Measurements from ENCODE around the gene MYO1B.

MYO1B gene

DNA sequence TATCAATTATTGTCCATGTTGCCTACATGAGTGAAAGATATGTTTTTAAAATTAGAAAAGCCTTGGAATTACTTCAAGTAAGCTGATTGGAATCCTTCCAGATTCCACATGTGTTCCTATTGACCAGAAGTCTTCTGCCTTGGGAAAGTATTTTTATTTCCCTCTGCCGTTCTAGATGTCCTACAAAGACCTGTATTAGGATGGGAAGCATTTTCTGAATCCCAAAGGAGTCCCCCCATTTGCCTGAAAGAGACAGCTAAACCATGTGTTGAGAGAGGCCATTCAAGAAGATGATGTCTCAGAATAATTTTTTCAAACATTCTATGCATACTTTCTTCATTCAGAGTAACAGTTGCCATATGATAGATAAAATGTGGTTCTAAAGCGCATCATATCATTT lies 19.0 kb upstream of the MYO1B start:
- no peak for DNase-seq (ENCODE audit: low spot score)

DNA sequence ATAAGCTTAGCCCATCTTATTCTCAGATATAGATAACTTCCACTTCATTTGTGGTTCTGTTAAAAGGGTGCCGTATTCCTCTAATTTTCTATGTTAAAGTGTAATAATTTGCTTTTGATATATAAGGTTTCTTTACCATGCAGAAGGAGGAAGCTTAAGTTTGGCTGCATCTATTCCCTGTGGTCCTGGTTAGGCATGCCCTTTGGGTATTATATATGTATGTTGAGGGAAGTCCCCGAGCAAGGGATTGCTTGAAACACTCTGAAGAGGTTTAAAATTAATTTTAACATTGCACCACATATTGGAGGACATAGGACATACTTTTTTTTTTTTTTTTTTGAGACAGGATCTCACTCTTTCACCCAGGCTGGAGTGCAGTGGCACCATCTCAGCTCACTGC lies 16.9 kb upstream of the MYO1B start:
- no peak for DNase-seq (ENCODE audit: low spot score)

DNA sequence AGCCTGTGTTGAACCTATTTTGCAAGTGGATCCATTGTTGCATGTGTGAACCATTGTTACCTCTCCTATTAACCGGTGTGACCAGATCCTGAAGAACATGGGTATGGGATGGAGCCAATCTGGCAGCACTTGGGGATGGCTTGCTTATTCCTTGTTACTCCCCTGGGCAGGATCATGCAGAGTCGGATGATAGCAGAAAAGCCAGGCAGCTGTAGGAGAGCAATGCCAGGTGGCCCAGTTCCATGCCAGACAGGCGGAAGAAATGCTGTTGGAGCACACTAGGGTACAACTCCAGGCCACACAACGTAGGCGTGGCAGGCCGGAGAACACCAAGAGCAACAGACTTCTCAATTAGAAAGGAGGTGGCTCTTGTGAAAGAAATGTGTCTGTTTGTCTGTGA lies 16.3 kb upstream of the MYO1B start:
- no peak for DNase-seq (ENCODE audit: low spot score)

DNA sequence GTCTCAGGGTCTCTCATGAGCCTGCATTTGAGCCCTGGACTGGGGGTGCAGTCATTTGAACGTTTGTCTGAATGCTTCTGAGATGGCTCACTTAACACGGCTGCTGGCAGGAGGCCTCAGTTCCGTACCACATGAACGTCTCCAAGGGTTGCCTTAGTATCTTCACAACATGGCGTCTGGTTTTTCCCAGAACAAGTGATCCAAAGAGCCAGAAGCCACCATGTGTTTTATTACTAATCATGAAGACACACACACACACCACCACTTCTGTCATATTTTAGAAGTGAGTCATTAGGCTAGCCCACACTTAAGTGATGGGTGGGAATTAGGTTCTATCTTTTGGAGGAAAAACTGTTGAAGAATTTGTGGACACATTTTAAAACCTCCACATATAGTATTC lies 15.0 kb upstream of the MYO1B start:
- peak; percentile 54 for DNase-seq (ENCODE audit: low spot score)

DNA sequence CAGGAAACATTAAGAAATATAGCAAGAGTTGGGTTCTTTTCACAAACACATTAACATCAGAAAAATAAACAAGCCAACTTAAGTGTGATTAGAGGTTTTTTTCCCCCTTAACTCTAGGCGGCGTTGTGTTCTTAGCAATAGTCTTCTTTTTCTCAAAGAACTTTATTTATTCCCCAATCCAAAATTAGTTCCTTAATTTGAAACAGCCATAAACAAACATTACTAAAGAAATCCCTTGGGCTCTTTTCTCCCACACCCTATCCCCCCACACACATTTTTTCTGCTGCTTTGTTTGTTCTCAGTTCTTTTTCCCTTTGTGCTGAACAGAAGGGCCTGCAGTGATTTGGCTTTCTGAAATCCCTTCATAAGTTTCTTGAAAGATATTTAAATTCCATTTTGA lies 13.2 kb upstream of the MYO1B start:
- peak; percentile 40 for DNase-seq (ENCODE audit: low spot score)

DNA sequence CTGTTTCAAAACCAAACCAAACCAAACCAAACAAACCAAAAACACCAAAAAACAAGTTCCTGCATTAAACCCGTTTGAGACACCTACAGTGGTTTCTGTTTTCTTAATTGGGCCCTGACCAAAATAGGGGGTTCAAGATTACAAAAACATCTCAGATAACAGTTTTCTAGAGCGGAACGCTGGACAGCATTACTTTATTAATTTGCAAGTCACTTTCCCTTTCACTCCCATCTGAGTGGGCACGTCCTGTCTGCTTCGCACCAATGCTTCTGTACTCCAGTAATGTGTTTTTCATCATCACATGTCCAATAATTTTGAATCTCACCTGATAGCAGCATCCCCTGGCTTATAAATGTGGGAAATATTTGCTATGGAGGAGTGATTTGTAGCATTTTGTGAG lies 11.7 kb upstream of the MYO1B start:
- DNase-seq (ENCODE audit: low spot score): no peak

DNA sequence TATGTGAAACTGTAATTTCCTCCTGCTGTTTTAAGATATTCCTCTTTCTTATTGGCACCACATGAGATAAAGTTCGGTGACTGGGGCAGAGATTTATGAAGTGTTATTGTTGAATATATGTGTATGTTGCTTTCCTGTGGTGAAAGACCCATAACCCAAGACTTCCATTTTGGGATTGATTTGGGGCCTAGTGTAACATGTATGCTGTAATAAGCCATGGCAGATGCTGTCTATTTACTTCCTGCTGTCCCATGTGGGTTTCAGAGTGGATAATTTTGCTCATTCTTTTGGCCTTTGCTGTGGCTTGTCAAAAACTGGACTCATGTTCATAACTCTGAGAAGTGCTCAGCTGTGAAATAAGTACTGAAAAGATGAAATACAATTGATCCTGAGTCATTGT lies 10.8 kb upstream of the MYO1B start:
- DNase-seq (ENCODE audit: low spot score): no peak

DNA sequence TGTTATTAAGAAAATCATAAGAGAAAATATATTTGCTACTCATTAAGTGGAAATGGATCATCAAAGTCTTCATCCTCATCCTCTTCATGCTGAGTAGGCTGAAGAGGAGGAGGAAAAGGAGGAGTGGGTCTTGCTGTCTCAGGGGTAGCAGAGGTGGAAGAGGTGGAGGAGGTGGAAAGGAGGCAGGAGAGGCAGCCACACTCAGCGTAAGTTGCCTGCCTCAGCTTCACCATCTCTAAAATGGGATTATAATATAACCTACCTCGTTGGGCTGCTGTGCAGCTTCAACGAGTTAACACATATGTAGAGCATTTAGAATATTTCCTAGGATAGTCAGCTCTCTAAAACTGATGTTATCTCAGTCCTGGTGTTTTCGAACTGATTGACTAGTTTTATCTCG lies 4.3 kb upstream of the MYO1B start:
- DNase-seq (ENCODE audit: low spot score): no peak

DNA sequence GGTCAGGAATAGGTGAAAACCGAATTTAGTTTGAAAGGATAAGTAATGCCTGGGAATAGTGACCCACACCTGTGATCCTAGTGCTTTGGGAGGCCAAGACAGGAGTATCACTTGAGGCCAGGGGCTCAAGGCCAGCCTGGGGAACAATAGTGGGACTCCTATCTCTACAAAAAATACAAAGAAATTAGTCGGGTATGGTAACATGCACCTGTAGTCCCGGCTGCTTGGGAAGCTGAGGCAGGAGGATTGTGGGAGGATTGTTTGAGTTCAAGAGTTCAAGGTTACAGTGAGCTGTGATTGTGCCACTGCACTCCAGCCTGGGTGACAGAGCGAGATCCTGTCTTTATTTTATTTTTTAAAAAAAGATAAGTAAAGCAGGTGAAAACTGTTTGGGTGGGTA lies 3.8 kb upstream of the MYO1B start:
- DNase-seq (ENCODE audit: low spot score): no peak

DNA sequence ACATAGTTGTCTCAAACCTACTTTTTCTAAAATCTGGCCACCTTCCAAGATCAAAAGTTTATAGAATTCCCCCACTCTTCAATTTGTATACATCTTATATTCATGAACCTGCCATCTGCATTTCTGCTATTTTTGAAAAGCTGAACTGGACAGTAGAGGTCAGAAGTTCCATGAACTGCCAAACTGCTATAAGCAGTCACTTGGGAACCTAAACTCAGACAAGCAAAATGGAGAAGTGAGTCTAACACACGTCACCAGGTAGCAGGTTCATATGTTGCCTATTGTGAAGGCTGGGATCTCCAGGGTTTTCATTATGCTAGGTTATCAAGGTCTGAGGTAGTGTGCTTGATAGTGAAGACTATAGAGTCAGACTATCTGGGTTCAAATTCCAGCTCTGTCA lies 2.0 kb upstream of the MYO1B start:
- DNase-seq (ENCODE audit: low spot score): no peak

DNA sequence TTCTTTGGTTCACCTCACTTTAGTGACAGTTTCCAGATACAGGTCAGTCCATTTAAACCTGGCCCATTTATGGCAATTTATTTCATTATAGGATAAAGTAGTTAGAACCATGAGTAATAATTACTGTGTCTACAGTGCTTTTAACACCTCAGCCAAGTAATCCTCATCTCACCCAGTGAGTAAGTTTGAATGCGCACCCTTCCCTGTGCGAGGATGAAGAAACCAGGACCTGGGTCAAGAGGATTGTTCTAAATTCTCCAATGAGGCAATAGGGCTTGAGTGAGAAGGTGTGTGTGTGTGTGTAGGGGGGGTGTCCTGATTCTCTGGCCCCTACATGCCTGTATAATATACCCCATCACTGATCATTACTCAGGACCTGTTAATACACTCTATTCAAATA lies 854 bp upstream of the MYO1B start:
- DNase-seq (ENCODE audit: low spot score): peak; percentile 16

DNA sequence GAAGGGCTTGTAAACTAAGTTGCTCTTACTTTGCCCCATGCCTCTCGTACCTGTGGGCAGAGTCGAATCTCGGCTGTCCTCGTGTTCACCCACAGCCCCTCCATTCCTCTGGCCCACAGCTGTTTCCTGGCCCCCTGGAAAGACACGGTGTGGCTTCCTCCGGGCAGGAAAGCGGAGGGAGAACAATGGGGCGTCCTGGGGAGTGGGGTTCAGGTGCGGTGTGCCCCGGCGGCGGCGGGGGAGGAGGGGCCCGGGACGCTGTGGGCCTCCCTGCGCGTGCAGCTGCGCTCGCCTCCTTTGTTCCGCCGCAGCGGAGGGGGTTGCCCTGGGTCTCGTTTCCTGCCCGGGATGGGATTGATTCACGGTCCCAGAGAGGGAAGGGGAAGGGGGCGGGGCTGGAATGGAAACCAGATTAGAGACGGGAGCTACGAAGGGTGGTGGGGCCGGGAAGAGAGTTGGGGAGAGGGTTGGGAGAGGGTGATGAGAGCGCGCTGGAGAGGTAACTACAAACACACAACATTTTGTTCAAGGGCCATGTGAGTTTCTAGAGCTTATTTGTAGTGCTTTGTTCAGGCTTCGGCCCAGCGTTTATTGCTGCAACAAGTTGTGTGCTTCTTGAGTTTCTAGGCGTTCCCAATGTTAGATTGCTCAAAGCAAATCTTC lies 796 bp downstream of the MYO1B start:
- peak; percentile 79 for DNase-seq (ENCODE audit: low spot score)

DNA sequence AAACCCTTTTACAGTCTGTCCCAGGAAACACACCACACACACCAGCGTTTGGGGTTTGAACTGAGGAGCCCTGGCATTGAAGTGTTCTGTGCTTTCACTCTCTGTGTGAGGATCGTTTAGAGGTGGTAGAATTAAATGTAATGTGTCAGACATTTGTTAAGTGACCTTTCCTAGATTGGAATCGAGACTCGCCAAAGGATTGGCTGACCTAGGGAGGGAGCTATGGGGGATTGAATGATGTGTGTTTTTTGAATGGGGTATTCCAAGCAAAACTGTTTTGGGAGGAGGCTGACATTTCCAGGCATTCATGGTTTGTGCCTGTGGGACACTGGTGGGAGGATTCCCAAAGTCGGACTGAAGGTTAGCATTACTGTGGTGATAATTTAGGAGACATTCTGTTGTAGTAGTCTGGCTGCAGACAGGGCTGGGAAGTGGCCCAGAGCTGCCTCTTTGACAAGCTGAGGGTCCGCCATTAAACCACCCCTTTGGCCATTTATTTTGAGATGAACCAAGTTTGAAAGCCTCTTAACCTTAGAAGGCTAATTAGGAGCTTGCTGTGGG lies 1.7 kb downstream of the MYO1B start:
- peak; percentile 32 for DNase-seq (ENCODE audit: low spot score)

DNA sequence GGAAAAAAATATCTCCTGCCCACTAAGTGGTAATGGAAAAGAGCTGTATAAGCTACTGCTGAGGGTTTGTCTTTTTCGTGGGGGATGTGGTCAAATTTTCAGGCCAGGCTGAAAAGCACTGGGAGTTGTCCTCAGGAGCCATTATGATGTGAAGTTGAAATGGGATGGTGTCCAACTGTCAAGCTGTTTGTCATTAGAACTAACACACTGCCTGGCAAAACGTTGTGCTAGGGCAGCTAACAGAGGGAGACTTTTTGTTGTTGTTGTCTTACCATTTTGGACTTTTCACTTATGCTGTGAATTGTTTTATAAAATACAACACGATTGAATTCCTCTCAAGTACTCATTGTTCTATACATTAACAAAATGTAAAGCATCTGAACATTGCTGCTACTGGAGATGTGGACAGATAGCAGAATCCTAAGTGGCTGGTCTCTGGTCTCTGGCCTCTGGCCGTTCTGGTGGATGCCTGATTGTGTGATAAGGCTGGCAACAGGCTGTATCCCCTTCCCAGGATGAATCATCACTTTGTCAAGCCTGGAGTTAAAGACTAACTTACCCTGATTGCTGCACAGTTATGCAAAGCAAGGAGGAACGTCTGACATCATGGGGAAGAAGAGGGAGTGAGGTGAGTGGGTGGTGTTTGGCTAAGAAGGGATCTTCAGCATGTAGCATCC lies 2.3 kb downstream of the MYO1B start:
- DNase-seq (ENCODE audit: low spot score): peak; percentile 85

DNA sequence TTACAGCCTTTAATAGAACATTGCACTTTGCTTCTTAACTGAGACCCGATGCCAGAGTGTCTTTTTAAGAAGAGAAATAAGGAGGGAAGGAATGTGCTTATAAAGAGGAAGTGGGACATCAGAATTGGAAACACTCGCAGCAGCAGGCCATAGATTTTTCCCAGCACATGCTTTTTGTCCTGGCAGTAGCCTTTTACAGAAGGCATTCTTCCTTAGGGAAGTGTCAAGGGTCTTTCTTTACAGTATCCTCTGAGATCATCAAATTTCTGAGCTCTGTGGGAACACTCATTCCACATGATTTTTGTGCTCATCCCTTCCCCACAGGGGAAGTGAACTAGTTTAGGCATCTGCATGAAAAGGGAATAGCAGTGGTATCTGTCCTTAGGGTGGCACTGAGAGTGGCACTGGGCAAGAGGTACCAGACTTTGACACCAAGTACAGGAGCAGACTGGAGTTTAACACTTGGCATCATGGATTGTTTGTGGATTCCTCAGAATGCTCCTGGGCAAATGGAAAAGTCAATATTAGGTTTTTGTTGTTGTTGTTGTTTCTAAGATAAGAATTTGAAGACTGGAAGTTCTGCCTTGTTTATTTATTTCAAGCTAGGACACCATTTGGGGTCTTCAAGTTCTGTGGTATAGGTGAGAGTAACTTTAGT lies 4.1 kb downstream of the MYO1B start:
- DNase-seq (ENCODE audit: low spot score): no peak

DNA sequence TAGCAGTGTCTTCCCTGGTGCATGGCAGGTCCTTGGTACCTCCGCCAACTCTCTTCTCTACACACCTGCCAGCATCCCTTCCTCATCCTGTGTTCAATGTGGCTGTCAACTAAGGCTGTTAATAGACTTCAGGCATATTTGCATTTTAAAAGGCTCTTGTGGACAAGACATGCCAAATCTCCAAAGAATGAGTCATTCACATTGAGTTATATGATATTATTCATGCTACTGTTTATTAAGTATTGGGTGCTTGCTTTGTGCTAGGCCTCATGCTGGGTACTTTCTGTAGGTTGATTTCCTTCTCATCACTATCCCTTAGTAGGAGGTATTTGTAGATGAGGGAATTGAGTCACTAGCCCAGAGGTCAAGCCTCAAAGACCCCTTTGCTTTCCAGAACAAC lies 5.2 kb downstream of the MYO1B start:
- peak; percentile 5 for DNase-seq (ENCODE audit: low spot score)

DNA sequence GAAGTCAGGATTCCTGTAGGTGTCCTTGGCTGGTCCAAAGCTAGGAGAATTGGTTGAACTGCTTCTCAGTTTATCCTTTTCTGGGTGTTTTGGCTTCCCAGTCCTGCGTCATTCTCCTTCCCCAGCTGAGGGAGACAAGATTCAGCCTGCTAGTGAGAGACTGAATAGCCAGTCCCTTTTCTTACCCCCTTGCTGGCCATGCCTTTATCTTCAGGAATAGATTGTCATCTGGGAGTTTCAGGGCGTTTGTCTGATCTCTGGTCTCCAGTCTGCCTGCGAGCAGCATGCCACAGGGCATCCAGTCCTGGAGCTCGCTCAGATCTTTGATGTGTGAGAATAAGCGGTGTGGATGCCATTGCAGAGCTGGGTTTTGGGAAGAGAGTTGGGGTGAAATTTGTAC lies 5.8 kb downstream of the MYO1B start:
- no peak for DNase-seq (ENCODE audit: low spot score)

DNA sequence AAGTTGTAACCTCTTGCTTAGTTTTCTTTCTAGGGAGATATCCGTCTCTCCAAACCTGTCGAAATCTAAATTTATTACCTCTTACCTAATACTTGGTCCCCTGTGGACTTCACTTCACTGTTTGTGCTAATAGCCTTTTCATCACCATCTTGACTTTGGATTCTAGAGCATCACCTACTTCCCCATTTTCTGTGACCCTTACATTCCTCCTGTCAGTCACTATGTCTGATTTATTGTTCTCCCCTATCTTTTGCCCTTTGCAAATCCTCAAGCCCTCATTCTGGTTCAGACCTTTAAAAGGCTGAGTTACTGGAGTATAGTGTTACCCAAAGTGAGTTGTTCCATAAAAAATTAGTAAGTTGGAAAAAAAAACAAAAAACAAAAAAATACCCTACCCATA lies 7.5 kb downstream of the MYO1B start:
- DNase-seq (ENCODE audit: low spot score): no peak

DNA sequence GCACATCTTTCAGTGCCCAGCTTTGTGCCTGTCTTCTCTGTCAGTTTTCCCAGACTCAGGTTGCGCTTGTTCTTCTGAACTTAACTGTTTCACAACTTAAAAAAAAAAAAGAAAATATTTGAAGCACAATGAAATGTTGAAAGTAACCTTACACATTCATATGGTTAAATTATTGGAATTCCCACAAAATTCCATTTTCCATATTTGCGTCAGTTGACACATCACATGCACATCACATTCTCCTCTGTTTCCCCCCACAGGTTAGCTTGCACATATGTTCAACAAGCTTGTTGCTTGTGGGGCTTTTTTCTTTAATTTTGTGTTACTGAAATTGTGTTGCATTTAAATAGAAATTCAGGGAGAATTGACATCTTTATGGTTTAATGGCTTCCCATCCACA lies 8.3 kb downstream of the MYO1B start:
- DNase-seq (ENCODE audit: low spot score): no peak

DNA sequence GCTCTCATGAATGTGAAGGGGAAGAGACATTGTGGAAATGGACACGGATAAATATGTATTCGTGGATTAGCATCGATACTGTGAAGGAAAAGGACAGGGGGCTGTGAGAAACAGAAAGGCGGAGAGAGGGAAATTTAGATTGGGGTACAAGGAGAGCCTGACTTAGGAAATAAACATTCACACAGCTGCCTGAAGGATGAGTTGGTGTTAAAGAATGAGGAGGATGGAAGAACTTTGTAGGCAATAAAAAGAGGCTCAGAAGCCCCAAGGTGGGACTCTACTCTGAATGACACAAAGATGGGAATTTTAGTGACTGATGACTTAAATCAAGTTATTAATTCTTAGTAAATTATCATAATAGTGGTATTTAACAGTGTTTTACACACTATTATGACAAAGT lies 10.1 kb downstream of the MYO1B start:
- no peak for DNase-seq (ENCODE audit: low spot score)

DNA sequence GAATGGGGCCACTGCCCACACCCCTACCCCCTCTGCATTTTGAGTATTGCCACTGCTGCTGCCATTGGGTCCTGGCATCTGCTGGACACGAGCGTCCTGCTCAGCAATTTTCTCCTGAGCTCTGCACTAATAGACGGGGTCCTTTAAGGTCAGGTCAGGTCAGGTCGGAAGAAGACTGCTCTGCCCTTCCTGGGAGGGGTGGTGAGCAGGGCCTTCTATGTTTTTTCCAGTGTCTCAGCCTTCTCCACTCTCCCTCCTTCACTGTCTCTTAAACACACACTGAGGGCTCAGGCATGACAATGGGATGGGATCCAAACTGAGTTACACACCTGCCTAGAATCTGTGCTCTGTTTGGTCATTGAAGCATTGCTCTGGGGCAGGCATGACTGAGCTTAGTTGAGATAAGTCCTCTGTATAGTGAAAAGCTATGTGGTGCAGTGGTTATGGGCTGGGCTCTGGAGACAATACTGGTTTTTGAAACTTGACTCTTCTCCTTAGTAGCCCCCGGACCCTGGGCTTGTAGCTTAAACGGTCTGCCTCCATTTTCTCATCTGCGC lies 10.6 kb downstream of the MYO1B start:
- DNase-seq (ENCODE audit: low spot score): no peak

DNA sequence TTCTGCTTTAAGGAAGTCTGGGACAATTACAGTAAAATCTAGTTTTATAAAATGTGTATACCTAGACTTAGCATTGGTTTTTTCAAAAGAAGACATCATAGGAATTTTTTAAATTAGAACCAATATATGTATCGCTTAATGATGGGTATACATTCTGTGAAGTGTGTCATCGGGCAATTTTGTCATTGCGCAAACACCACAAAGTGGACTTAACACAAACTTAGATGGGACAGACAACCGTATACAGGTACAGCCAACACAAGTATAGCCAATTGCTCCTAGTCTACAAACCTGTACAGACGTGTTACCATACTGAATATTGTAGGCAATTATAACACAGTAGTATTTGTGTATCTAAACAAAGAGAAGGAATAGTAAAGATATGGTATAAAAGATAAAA lies 12.7 kb downstream of the MYO1B start:
- DNase-seq (ENCODE audit: low spot score): no peak

DNA sequence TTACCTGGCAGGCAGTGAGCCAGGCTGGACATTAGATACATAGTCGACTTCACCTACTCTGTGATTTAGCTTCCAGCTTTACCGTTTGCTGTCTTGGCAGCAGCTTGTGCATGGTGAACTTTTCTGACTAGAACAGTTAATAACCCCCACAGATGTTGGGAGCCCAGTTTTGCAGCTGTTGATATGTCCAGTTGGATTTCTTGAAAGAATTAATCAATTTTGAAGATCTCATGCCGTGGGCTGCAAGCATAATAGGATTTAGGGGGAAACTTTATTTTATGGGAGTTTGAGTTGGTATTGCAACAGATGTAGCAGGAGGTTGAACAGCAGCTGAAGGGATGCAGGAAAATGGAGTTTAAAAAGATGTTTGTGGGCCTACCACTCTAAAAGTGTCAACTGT lies 13.8 kb downstream of the MYO1B start:
- no peak for DNase-seq (ENCODE audit: low spot score)

Measured in RKO (cell line).